T-cell (primary cell): Measurements from ENCODE around the gene CD6. TPM values are rescaled to one million over a fixed set of nuclear protein-coding genes. Genes with fewer than 3 reads are reported as not detected.

Experiments used
- ATAC-seq, 4 experiments: fragments of 200-7000 bp in 3 of 4; fragments of 150-1000 bp in 1 of 4; cut with Tn5 transposase; replicated peaks in 1 of 4; 1 replicate in 3 of 4; 2 replicates in 1 of 4; pipeline ENCODE4 v1.10.0; 2021; ENCODE audit warnings: moderate library complexity in 3 of 4, mild to moderate bottlenecking in 2 of 4, moderate number of reproducible peaks in 1 of 4
- CTCF ChIA-PET, 2 donors: fragments of 300-600 bp; sonication (Branson Sonifier 250); formaldehyde crosslinking; loops; one replicate each; lab custom pipeline; 2022; ENCODE audit warnings: antibody characterized with exemption in 2 of 2; lab: Charles Lee
- POLR2A ChIA-PET, 2 donors: fragments of 300-600 bp; sonication (Branson Sonifier 250); formaldehyde crosslinking; loops; one replicate each; lab custom pipeline; 2022; ENCODE audit warnings: antibody characterized with exemption in 2 of 2; lab: Charles Lee
- DNase-seq, 35 experiments: peaks; one replicate each; pipeline versions ENCODE4 v3.0.0 to v3.0.0-alpha.2; 2013 to 2023
- H3K27ac ChIP-seq: one replicate; pipeline ENCODE4 v1.5.1; 2013; ENCODE audit warnings: low read length
- H3K27me3 ChIP-seq, 2 experiments: replicated peaks in 1 of 2; 1 replicate in 1 of 2; 2 replicates in 1 of 2; pipeline versions ENCODE4 v1.6.1 to v1.7.0; 2013; ENCODE audit warnings: low read length in 1 of 2, mixed read lengths in 1 of 2; ENCODE audit not compliant: control insufficient read depth in 2 of 2, insufficient read depth in 2 of 2; ENCODE audit errors: extremely low read depth in 1 of 2
- H3K36me3 ChIP-seq, 2 donors: 1 replicate in 1 of 2; 2 replicates in 1 of 2; pipeline versions ENCODE4 v1.6.1 to v1.7.0; 2013; ENCODE audit warnings: low read length in 1 of 2; ENCODE audit not compliant: control insufficient read depth in 2 of 2, insufficient read depth in 1 of 2; ENCODE audit errors: extremely low read depth in 1 of 2
- H3K4me1 ChIP-seq, 2 experiments: 1 replicate in 1 of 2; 2 replicates in 1 of 2; pipeline versions ENCODE4 v1.6.1 to v1.7.0; 2013; ENCODE audit warnings: low read length in 2 of 2, mixed read lengths in 1 of 2; ENCODE audit not compliant: insufficient read depth in 2 of 2, control insufficient read depth in 1 of 2; ENCODE audit errors: extremely low read depth in 1 of 2
- H3K4me3 ChIP-seq, 2 donors: 1 replicate in 1 of 2; 2 replicates in 1 of 2; pipeline versions ENCODE4 v1.5.1 to v1.7.0; 2013; ENCODE audit warnings: mild to moderate bottlenecking in 2 of 2, low read length in 1 of 2, moderate library complexity in 1 of 2; ENCODE audit not compliant: control insufficient read depth in 1 of 2; ENCODE audit errors: extremely low read depth in 1 of 2
- H3K9me3 ChIP-seq: 2 replicates; pipeline ENCODE4 v1.7.0; 2013
- H3K27ac Mint-ChIP-seq, 2 donors: one replicate each; pipeline ENCODE4 v1.8.0; 2020 to 2021; ENCODE audit warnings: mild to moderate bottlenecking in 2 of 2, mixed read lengths in 2 of 2
- H3K27me3 Mint-ChIP-seq, 2 donors: one replicate each; pipeline ENCODE4 v1.8.0; 2021 to 2022; ENCODE audit warnings: mixed read lengths in 2 of 2
- H3K36me3 Mint-ChIP-seq: one replicate; pipeline ENCODE4 v1.8.0; 2021; ENCODE audit warnings: mixed read lengths
- H3K4me1 Mint-ChIP-seq, 3 donors: one replicate each; pipeline ENCODE4 v1.8.0; 2020 to 2022; ENCODE audit warnings: mixed read lengths in 3 of 3, mild to moderate bottlenecking in 1 of 3
- H3K4me3 Mint-ChIP-seq, 3 donors: one replicate each; pipeline ENCODE4 v1.8.0; 2020 to 2022; ENCODE audit warnings: mild to moderate bottlenecking in 3 of 3, mixed read lengths in 3 of 3, moderate library complexity in 3 of 3
- H3K9me3 Mint-ChIP-seq, 3 donors: one replicate each; pipeline ENCODE4 v1.8.0; 2020 to 2022; ENCODE audit warnings: mixed read lengths in 3 of 3
- WGBS: methylation state at CpG from one replicate; pipeline ENCODE4 v1.1.5; 2013; ENCODE audit warnings: missing lambda C conversion rate; ENCODE audit not compliant: insufficient coverage; 5-methylcytosine and 5-hydroxymethylcytosine counted together
- total RNA-seq, 35 experiments: library from RNA in 6 of 35; stranded (reverse) in 6 of 35; fragments of 120-200 nt in 1 of 35; gene quantifications; one replicate each; pipeline versions ENCODE4 v1.2.1 to v1.2.4 and lab custom pipeline; 2013 to 2026

CD6 gene
- total RNA-seq, 5 donors from 2014 or later (not counting 1 experiment from before 2014, with no cell fraction given), result 413 to 594 (median 495) TPM

- Mint-ChIP-seq H3K27ac (no peak overlapping the region), H3K4me3 (no peak overlapping the region), H3K36me3 (no peaks in the 10 kb centered on the region), H3K27me3 (peaks cover 0 to 12% of the 10 kb centered on the region in 2 donors), H3K4me1 (peaks cover 10 to 15% (median 12%) of the 10 kb centered on the region in 3 donors), H3K9me3 (no peaks in the 10 kb centered on the region)
- ATAC-seq (no peak), DNase-seq (no peak)
- Histone ChIP-seq H3K27ac (no peak overlapping the region), H3K9me3 (no peaks in the 10 kb centered on the region), H3K27me3 (peaks cover 0 to 15% of the 10 kb centered on the region in 2 experiments), H3K4me3 (no peak overlapping the region), H3K36me3 (no peaks in the 10 kb centered on the region), H3K4me1 (peaks cover 5 to 7% of the 10 kb centered on the region in 2 experiments)
- CTCF ChIA-PET, result no interaction called here
- 82% methylated on average over 2 of the region's 4 CpGs for WGBS
- POLR2A ChIA-PET, result no interaction called here
These were observed 14.3 kb upstream of the CD6 start for GRCh38 chr11:60957188-60957587.

GRCh38 chr11:60959431-60959830, 12.0 kb upstream of the CD6 start:
- Mint-ChIP-seq H3K4me1 (no peaks in the 10 kb centered on the region), H3K9me3 (no peaks in the 10 kb centered on the region), H3K36me3 (no peaks in the 10 kb centered on the region), H3K27me3 (peaks cover 0 to 2% of the 10 kb centered on the region in 2 donors), H3K27ac (no peak overlapping the region), H3K4me3 (no peak overlapping the region)
- H3K27ac ChIP-seq, result no peak overlapping the region
- POLR2A ChIA-PET, result interaction anchor here in 1 of 2 donors (0.6 kb wide), 1 partner anchor 183 kb away, joined by 6 read pairs; no protein-coding TSS in a partner anchor
- H3K4me1 ChIP-seq, result no peaks in the 10 kb centered on the region
- peaks cover 0 to 8% of the 10 kb centered on the region in 2 experiments for H3K27me3 ChIP-seq
- H3K36me3 ChIP-seq, result no peaks in the 10 kb centered on the region
- H3K4me3 ChIP-seq, result no peak overlapping the region
- H3K9me3 ChIP-seq, result no peaks in the 10 kb centered on the region
- no peak for ATAC-seq
- WGBS, result 100% methylated on average over 2 of the region's 6 CpGs
- no peak for DNase-seq
- CTCF ChIA-PET, result interaction anchor here in 1 of 2 donors (0.6 kb wide), 1 partner anchor 92 kb away, joined by 3 read pairs; no protein-coding TSS in a partner anchor

GRCh38 chr11:60960405-60960804, 11.1 kb upstream of the CD6 start:
- H3K27me3 Mint-ChIP-seq, result peaks cover 0 to 2% of the 10 kb centered on the region in 2 donors
- Histone ChIP-seq H3K27ac (no peak overlapping the region), H3K4me1 (no peaks in the 10 kb centered on the region), H3K4me3 (no peak overlapping the region), H3K27me3 (peaks cover 0 to 8% of the 10 kb centered on the region in 2 experiments), H3K36me3 (no peaks in the 10 kb centered on the region), H3K9me3 (no peaks in the 10 kb centered on the region)
- H3K9me3 Mint-ChIP-seq, result no peaks in the 10 kb centered on the region
- POLR2A ChIA-PET, result no interaction called here
- whole genome bisulfite sequencing, result 85% methylated on average over 7 of the region's 7 CpGs
- H3K36me3 Mint-ChIP-seq, result no peaks in the 10 kb centered on the region
- DNase-seq (no peak), ATAC-seq (no peak)
- no peak overlapping the region for H3K4me3 Mint-ChIP-seq
- no peak overlapping the region for H3K27ac Mint-ChIP-seq
- CTCF ChIA-PET, result no interaction called here
- H3K4me1 Mint-ChIP-seq, result no peaks in the 10 kb centered on the region

- POLR2A ChIA-PET, result no interaction called here
- peaks cover 0 to 4% of the 10 kb centered on the region in 2 experiments for H3K27me3 ChIP-seq
- CTCF ChIA-PET, result interaction anchor here in 1 of 2 donors (0.6 kb wide), 1 partner anchor 122 kb away, joined by 3 read pairs; no protein-coding TSS in a partner anchor
- ATAC-seq, result no peak
- H3K27me3 Mint-ChIP-seq, result no peaks in the 10 kb centered on the region
- WGBS, result 88% methylated on average over 6 of the region's 6 CpGs
- H3K27ac Mint-ChIP-seq, result no peak overlapping the region
- no peak overlapping the region for H3K4me3 Mint-ChIP-seq
- DNase-seq, result no peak
- H3K4me1 Mint-ChIP-seq, result no peaks in the 10 kb centered on the region
- H3K27ac ChIP-seq, result no peak overlapping the region
- H3K9me3 ChIP-seq, result no peaks in the 10 kb centered on the region
- no peaks in the 10 kb centered on the region for H3K9me3 Mint-ChIP-seq
- H3K36me3 ChIP-seq, result no peaks in the 10 kb centered on the region
- H3K4me3 ChIP-seq, result no peak overlapping the region
- H3K4me1 ChIP-seq, result no peaks in the 10 kb centered on the region
- no peaks in the 10 kb centered on the region for H3K36me3 Mint-ChIP-seq
These were observed 6.7 kb upstream of the CD6 start for GRCh38 chr11:60964801-60965200.

GRCh38 chr11:60966890-60967289, 4.6 kb upstream of the CD6 start:
- peaks cover 0 to 2% of the 10 kb centered on the region in 2 experiments for H3K27me3 ChIP-seq
- H3K27ac ChIP-seq, result no peak overlapping the region
- no peak overlapping the region for H3K4me3 ChIP-seq
- Mint-ChIP-seq H3K36me3 (no peaks in the 10 kb centered on the region), H3K27ac (no peak overlapping the region), H3K4me3 (no peak overlapping the region), H3K27me3 (peaks cover 0 to 2% of the 10 kb centered on the region in 2 donors), H3K9me3 (no peaks in the 10 kb centered on the region), H3K4me1 (peaks cover 16 to 18% (median 16%) of the 10 kb centered on the region in 3 donors)
- no peaks in the 10 kb centered on the region for H3K9me3 ChIP-seq
- ChIA-PET POLR2A (interaction anchor here in 1 of 2 donors (0.6 kb wide), 1 partner anchor 32 kb away, joined by 6 read pairs; no protein-coding TSS in a partner anchor), CTCF (interaction anchor here (0.8 to 1.3 kb wide), 2 partner anchors 12 to 162 kb away, joined by 3 to 4 read pairs; no protein-coding TSS in a partner anchor)
- WGBS, result 100% methylated on average over 1 of the region's 4 CpGs
- peaks cover 8 to 14% of the 10 kb centered on the region in 2 experiments for H3K4me1 ChIP-seq
- DNase-seq (no peak), ATAC-seq (no peak)
- no peaks in the 10 kb centered on the region for H3K36me3 ChIP-seq

GRCh38 chr11:60968223-60968622, 3.3 kb upstream of the CD6 start:
- CTCF ChIA-PET, result interaction anchor here in 1 of 2 donors (1.3 to 2.2 kb wide), 2 partner anchors 11 to 53 kb away, joined by 4 to 16 read pairs; no protein-coding TSS in a partner anchor
- Mint-ChIP-seq H3K36me3 (peaks cover 3% of the 10 kb centered on the region), H3K4me1 (peaks cover 16 to 20% (median 16%) of the 10 kb centered on the region in 3 donors), H3K27me3 (peaks cover 0 to 2% of the 10 kb centered on the region in 2 donors), H3K9me3 (no peaks in the 10 kb centered on the region), H3K27ac (no peak overlapping the region), H3K4me3 (no peak overlapping the region)
- no peak for DNase-seq
- POLR2A ChIA-PET, result no interaction called here
- Histone ChIP-seq H3K27ac (no peak overlapping the region), H3K36me3 (no peaks in the 10 kb centered on the region), H3K27me3 (no peaks in the 10 kb centered on the region), H3K4me1 (peaks cover 12 to 22% of the 10 kb centered on the region in 2 experiments), H3K9me3 (no peaks in the 10 kb centered on the region), H3K4me3 (no peak overlapping the region)
- ATAC-seq, result no peak
- WGBS, result no CpG with 5 or more reads among the region's 1 CpG
